ENCODE results near the gene SUCO. TPM values are rescaled to one million over a fixed set of nuclear protein-coding genes. Genes with fewer than 3 reads are reported as not detected.

SUCO gene
- total and polyA plus RNA-seq, 2 experiments from 2014 or later: 18.0 to 49.8 TPM

- Mint-ChIP-seq H3K27me3 (ENCODE audit: insufficient read depth, low read depth, poor library complexity) (no peaks in the 10 kb centered on the region), H3K9me3 (no peaks in the 10 kb centered on the region), H3K4me1 (peaks cover 11% of the 10 kb centered on the region), H3K36me3 (ENCODE audit: low read depth) (no peaks in the 10 kb centered on the region), H3K27ac (no peak overlapping the region), H3K4me3 (no peak overlapping the region)
- Histone ChIP-seq H3K36me3 (ENCODE audit: insufficient read depth) (no peaks in the 10 kb centered on the region), H3K4me2 (no peak overlapping the region), H3K27me3 (ENCODE audit: insufficient read depth) (no peaks in the 10 kb centered on the region), H2AFZ (no peak overlapping the region), H3K79me2 (replicated peaks; ENCODE audit: insufficient read depth) (no peaks in the 10 kb centered on the region), H3K4me3 (no peak overlapping the region), H3F3A (replicated peaks; ENCODE audit: low read depth) (no peaks in the 10 kb centered on the region), H3K9me2 (ENCODE audit: insufficient read depth) (no peaks in the 10 kb centered on the region; the same call in 1 of the 2 replicates), H4K20me1 (replicated peaks; ENCODE audit: insufficient read depth) (no peaks in the 10 kb centered on the region), H3K27ac (ENCODE audit: low read depth) (no peak overlapping the region), H3K4me1 (ENCODE audit: insufficient read depth) (no peaks in the 10 kb centered on the region)
- no peak for DNase-seq (ENCODE audit: low spot score)
- TF ChIP-seq CTCF (conservative IDR thresholded peaks at IDR 0.05; ENCODE audit: low read depth in 2 of 2) (no peak), ZNF331 (CRISPR knock-in tag; IDR thresholded peaks at IDR 0.05; ENCODE audit: low read depth) (no peak), EZH2 (IDR thresholded peaks at IDR 0.05; ENCODE audit: low read depth, unreplicated experiment) (no peak), ETS1 (IDR thresholded peaks at IDR 0.05) (no peak), REST (IDR thresholded peaks at IDR 0.05; ENCODE audit: unreplicated experiment) (no peak), STAT1 (IDR thresholded peaks at IDR 0.05; ENCODE audit: unreplicated experiment) (no peak), NANOG (IDR thresholded peaks at IDR 0.05; ENCODE audit: borderline replicate concordance) (no peak), ZNF114 (CRISPR knock-in tag; IDR thresholded peaks at IDR 0.05) (no peak), CREB1 (CRISPR knock-in tag; IDR thresholded peaks at IDR 0.05; ENCODE audit: low read depth) (no peak), ZNF462 (CRISPR knock-in tag; IDR thresholded peaks at IDR 0.05) (no peak)
- no peak for ATAC-seq
These were observed 110.0 kb downstream of the SUCO start for GRCh38 chr1:172642970-172643369.
